HG03103 (cell line): Measurements from ENCODE around the gene HOXC5.

Source experiments
- ATAC-seq: cut with Tn5 transposase; IDR thresholded peaks from one replicate; pipeline ENCODE4 v1.9.1; 2021; ENCODE audit warnings: low read depth; ENCODE audit not compliant: unreplicated experiment

The HOXC5 gene

GRCh38 chr12:53995378-53996239 is 37.2 kb upstream of the HOXC5 start:
- no peak for ATAC-seq

- no peak for ATAC-seq
Measured at GRCh38 chr12:53996240-53997203, 36.3 kb upstream of the HOXC5 start.

GRCh38 chr12:53997204-53998109 is 35.4 kb upstream of the HOXC5 start:
- ATAC-seq, result no peak

GRCh38 chr12:53998110-53998899 is 34.5 kb upstream of the HOXC5 start:
- no peak for ATAC-seq

- no peak for ATAC-seq
Measured at GRCh38 chr12:53998900-53999236, 34.0 kb upstream of the HOXC5 start.

- ATAC-seq, result no peak
Measured at GRCh38 chr12:53999559-54000115, 33.2 kb upstream of the HOXC5 start.

GRCh38 chr12:54000116-54001114 is 32.4 kb upstream of the HOXC5 start, which contains the start of gene HOXC9:
Gene HOXC9, plus strand, starts transcription at chr12:54000161. Its CDS starts 28 bp downstream, at chr12:54000189.
- ATAC-seq, result no peak

- ATAC-seq, result no peak
Measured at GRCh38 chr12:54001283-54002187, 31.3 kb upstream of the HOXC5 start.

GRCh38 chr12:54002278-54002914 is 30.5 kb upstream of the HOXC5 start:
- ATAC-seq, result no peak

GRCh38 chr12:54002915-54003389 is 29.9 kb upstream of the HOXC5 start:
- no peak for ATAC-seq

- no peak for ATAC-seq
Measured at GRCh38 chr12:54003625-54004024, 29.2 kb upstream of the HOXC5 start.

GRCh38 chr12:54004063-54004840 is 28.6 kb upstream of the HOXC5 start:
- no peak for ATAC-seq

- no peak for ATAC-seq
Measured at GRCh38 chr12:54004841-54005530, 27.9 kb upstream of the HOXC5 start.

- ATAC-seq, result no peak
Measured at GRCh38 chr12:54005531-54005852, 27.4 kb upstream of the HOXC5 start.

- no peak for ATAC-seq
Measured at GRCh38 chr12:54005853-54006558, 26.8 kb upstream of the HOXC5 start.
